Stimulated activated CD8-positive, alpha-beta memory T cell treated with anti-CD3 and anti-CD28 coated beads, Interleukin-15, amount 100 ng/mL, for 48 hours (primary cell): ENCODE data around the gene GTF3A.

ENCODE experiments used
- DNase-seq, 2 donors: peaks; one replicate each; pipeline ENCODE4 v3.0.0-alpha.2; 2020; ENCODE audit warnings: low read depth in 2 of 2

Gene GTF3A

DNA sequence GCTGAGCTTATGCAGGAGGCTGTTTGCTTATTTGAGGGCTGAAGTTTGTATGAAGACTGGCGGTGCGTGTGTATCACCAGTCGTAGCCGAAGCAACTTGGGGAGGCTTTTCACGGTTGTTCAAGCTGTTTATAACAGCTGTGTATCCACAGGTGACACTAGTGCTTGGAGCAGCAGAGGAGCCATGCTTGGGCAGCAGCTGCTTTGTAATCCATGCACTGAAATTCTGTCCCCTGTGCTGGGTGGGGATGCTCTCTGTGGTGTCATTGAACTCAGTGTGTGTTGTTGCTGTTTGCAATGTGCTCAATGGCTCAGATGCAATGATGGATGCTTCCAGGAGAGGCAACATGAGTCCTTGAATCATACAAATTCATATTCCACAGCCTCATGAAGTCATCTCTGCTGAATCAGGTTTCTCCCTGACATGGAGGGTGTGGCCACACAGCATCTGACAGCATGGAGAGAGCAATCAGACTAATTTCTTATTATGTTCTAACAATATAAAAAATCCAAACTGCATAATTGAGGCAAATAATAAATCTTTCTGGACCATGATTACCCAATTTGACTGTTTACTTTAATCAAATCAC is 18.8 kb upstream of the GTF3A start:
- no peak for DNase-seq

DNA sequence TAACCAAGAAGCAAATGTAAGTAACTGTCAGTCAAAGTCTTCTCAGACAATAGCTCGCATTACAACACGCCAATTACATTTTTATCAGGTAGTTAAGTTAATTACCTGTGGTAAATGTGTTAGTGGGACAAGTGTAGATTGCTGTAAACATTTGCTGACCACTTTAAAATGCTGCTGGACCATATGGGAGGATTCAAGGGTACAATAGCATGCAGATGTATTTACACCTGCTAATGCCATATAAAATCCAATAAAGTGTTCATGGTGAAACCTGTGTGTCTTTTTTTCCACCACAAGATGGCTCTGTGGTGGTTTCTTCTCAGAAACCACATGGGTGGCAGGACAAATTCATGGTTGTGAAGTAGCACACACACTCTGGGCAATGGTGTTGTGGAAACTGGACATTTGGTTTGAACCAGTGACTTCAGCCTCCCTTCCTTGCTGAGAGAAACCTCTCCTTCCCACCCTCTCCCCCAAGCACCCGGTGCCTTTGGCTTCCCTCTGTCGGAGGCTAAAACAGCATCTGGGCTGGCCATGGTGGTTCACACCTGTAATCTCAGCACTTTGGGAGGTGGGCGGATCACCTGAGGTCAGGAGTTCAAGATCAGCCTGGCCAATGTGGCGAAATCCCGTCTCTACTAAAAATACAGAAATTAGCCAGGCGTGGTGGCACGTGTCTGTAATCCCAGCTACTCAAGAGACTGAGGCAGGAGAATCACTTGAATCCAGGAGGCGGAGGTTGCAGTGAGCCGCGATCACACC is 18.1 kb upstream of the GTF3A start:
- DNase-seq = no peak

DNA sequence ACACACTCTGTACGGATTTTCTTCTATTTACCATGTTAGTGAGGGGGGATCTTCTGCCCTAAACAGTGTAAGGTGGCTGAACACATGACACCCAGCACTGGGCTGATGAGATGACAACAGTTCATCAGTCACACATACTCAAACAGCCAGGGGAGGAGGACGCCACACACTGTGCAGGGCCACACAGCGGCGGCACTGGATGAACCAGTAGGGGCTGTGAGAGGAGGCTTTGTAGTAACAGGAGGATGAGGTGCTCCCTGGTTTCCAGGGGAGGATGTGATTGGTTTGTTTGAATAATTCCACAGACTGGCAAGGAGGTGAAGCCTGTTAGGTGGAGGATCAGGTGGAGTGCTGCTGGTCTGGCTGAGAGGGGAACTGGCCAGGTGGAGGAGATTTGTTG is 16.3 kb upstream of the GTF3A start:
- no peak for DNase-seq

GRCh38 chr13:27409013-27409412 is 15.4 kb upstream of the GTF3A start:
- no peak for DNase-seq

- DNase-seq = no peak
Observed at GRCh38 chr13:27411341-27411740, 13.1 kb upstream of the GTF3A start.

DNA sequence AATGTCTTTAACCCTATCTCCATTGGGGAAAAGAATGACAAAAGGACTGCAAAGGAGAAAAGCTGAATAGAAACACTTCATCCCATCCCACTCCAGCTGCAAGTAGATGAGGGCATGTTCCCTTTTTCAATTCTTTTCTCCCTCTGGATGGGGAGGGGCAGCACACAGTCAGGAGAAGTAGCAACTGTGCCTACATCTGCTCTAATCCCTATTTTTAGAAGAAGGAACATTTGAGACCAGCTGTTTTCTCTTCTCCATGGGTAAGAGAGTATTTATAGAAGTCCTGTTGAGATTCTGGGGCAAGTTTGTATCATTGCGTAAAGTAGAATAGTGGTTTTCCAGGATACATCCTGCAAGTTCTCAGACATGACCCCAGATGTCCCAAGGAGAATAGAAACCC is 9.3 kb upstream of the GTF3A start:
- no peak for DNase-seq

DNA sequence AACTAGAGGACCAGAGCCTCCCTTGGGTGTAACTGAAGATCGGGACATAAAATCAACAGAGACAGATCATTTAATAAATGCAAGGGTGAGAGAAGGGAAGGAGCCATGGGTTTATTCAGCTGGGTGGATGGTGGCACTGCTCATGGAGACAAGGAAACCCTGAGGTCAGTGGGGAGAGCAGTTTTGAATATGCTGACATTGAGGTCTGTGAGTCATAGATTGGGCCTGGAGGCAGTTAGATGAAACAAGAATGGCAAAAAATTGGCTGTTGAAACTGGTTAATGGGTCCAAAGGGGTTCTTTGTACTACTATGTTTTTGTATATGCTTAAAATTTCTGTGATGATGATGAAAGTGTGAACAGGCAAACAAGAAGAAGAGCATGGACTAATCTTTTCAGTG is 5.1 kb upstream of the GTF3A start:
- DNase-seq = no peak

DNA sequence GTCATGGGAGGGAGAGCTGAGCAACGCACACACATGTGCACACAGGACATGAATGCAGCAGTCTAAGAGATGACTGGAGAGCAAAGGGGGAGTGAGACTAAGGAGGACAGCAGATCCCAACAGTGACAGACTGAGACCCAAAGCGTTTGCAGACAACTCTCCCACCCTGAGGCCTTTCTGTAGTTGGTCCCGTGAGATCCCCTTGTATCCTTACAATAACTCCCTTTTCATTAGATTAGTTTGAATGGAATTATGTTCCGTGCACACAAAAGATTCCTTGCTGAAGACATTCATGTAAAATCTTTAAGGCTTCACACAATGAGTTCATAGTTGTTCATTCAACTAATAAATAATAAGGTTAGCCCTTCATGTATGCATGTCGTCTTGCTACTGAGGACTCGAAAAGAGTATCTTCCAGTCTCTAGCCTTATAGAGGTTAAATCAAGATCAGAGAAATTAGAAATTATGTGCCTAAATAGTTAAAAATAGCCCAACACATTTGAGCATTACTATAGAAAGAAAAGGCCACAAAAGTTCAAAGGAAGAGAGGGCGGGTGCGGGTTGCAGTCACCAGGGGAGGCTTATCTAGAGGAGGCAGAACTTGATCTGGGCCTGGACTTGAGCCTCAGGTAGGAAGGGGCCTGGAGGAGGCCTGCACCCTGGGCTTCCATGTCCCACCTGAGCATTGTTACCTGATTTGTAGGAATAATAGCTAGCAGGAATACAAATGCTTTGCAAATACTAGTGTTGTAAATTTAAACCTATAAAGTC is 3.1 kb upstream of the GTF3A start:
- no peak for DNase-seq

DNA sequence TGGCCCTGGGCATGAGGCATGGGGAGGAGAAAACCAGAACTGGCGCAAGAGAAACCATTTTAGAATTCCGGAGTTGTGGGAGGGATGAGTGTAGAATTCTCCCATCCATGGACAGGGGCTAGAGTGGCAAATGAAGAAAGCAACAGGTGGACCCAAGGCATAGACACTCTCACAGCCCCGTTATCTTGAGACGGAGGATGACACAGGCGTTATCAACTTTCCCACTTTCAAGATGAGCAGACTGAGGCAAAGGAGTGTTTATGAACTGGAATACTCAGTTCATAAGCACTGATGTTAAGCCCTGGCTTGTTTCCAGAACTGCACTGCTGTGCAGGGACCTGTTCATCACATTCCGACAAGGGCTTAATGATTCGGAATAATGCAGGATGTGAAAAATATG is 1.1 kb upstream of the GTF3A start:
- no peak for DNase-seq

GRCh38 chr13:27425158-27425917 is 919 bp downstream of the GTF3A start:
- DNase-seq = no peak

DNA sequence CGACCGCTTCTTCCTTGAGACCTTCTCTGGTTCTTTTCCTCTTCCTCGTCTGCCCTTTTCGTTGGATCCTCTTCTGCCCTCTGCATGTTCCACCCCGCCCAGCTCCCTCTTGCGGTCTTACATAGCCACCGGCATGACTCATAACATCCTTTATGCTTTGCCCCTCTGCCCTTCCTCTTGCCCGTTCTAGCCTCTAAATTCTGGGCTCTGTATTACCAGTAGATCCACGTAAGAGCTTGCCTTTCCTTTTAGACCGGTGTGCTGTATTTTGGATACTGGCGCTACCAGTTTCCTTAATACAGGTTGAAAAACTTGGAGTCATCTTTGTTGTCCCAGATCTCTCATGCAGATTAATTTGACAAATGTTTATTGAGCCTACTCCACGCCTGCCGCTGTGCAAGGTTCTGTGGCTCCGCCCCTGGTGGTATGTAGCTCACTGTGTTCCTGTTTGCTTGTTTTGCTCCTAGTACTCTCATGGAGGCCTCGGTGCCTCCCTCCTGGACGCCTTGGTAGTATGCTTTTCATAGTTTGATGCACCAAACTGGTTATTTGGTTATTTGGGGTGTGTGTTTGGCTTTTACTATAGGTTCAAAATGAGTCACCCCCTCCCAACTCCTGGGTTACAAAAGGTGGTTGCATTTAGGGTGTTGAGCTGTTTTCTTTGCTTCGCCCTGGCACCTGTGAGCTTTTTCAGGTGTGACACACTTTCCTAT is 1.7 kb downstream of the GTF3A start:
- DNase-seq = peak; percentile 49 to 71

GRCh38 chr13:27427641-27428040 is 3.2 kb downstream of the GTF3A start:
- no peak for DNase-seq

DNA sequence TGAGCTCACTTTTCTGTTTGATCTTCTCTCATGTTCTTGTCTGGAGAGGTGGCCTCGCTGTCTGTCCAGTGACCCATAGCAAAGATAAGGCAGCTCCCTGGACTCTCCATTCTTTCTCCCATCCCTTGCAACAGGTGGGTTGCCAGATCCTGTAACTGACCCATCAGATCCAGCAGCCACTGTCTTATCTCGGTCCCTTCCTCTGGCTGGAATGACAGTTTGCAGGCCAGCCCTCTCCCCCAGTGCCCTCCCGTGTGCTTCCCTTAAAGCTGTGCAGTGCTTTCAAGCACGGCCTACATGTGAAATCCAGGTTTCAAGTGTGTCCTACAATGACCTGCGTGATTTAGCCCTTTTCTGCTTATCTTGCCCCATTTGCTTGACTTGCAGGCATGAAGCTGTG is 3.7 kb downstream of the GTF3A start:
- no peak for DNase-seq

DNA sequence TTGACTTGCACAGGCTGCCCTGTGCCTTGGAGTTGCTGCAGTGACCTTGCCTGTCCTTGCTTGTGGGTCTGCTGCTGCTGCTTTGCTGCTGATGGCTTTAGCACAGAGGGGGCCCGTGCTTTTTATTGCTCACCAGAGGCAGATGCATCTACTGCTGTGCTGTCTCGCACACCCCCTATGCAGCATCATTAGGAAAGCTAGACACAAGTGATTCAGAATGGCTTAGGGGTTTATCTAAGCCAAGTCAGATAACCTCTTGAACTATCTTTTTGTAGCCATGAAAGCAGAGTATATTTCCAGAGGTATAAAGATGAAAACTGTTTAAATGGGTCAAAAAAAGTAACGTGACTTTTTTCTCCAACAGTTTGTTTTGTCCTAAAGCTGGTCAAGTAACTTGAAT is 7.8 kb downstream of the GTF3A start:
- no peak for DNase-seq

DNA sequence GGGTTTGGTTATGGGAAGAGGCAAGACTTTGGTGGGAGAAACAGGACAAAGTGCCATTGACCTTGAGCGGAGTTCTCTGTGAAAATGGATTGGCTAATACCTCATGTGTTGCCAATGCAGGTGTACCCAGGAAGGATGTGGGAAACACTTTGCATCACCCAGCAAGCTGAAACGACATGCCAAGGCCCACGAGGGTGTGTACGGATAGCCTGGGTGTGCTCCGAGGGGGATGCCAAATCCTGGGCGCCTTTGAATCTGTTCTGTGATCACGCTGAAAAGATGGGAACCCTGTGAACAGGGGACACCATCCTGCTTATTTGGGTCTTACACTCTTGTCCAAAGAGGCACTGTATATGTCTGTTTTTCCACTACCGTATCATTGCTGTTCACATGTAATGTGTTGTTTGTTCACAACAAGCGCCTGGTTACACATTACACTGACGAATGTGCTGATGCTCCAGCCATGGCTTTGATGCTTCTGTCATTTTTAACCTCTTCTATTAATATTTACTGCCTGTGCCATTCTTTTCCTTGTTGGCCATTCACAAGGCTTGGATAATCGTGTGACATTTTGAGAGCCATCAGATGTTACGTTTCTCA is 8.3 kb downstream of the GTF3A start:
- DNase-seq = no peak

DNA sequence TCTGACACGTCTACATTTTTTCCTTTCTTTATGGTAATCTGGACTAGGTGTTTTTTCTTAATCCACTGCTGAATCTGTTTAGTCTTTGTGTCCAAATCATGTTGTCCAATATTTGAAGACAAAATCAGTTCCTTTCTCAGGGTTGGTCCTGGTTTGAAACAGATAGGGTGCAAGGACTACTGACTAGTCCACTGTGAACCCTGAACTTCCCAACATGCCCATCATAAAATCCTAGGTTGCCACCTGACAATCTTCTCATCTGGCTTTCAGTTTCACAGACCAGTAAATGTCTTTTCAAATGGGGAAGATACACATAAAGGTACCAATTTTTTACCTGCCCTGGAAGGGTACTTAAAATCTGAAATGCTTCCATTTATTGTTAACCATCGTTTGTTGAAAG is 12.7 kb downstream of the GTF3A start:
- DNase-seq = no peak

- no peak for DNase-seq
Observed at GRCh38 chr13:27440408-27440807, 16.0 kb downstream of the GTF3A start.

- no peak for DNase-seq
Observed at GRCh38 chr13:27442071-27442647, 17.7 kb downstream of the GTF3A start.

DNA sequence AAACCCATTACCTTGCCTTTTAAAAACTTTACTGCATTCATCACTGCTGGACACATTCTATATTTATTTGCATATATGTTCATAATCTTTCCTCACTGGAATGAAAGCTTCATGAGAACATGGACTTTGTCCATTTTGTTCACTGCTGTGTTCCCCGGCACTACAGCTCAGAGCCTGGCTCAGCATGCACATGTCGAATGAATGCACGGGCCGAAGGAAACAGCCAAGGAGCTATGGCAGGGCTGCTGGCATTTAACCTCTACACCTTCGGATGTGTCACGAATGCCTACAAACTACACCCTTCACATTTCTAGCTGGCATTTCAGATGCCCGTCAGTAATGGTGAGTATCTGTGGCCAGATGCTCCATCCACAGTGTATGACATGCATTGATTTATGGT is 18.4 kb downstream of the GTF3A start:
- DNase-seq = no peak

GRCh38 chr13:27446986-27447583 is 22.7 kb downstream of the GTF3A start:
- DNase-seq = no peak
